GM19043 (cell line): Measurements from ENCODE around the gene TYRO3.

Experiments
- ATAC-seq: cut with Tn5 transposase; IDR thresholded peaks from one replicate; pipeline ENCODE4 v1.9.1; 2021; ENCODE audit warnings: low read depth; ENCODE audit not compliant: unreplicated experiment

The TYRO3 gene

GRCh38 chr15:41599061-41599460, 40.0 kb downstream of the TYRO3 start:
- ATAC-seq, result no peak

GRCh38 chr15:41603411-41603935, 44.5 kb downstream of the TYRO3 start:
- ATAC-seq, result no peak

- ATAC-seq, result no peak
These were observed 45.2 kb downstream of the TYRO3 start for GRCh38 chr15:41603941-41604911.

GRCh38 chr15:41605566-41605965, 46.6 kb downstream of the TYRO3 start:
- no peak for ATAC-seq

GRCh38 chr15:41606997-41607396, 48.0 kb downstream of the TYRO3 start:
- ATAC-seq, result no peak

GRCh38 chr15:41609123-41609522, 50.1 kb downstream of the TYRO3 start:
- ATAC-seq, result no peak

GRCh38 chr15:41610048-41610447, 51.0 kb downstream of the TYRO3 start:
- no peak for ATAC-seq

- no peak for ATAC-seq
These were observed 61.7 kb downstream of the TYRO3 start for GRCh38 chr15:41620536-41621199.

GRCh38 chr15:41621200-41622193, 62.5 kb downstream of the TYRO3 start:
- ATAC-seq, result no peak

- ATAC-seq, result no peak
These were observed 63.9 kb downstream of the TYRO3 start for GRCh38 chr15:41622901-41623300.

GRCh38 chr15:41627203-41627602, 68.2 kb downstream of the TYRO3 start:
- no peak for ATAC-seq

GRCh38 chr15:41629463-41629862, 70.5 kb downstream of the TYRO3 start:
- no peak for ATAC-seq

- ATAC-seq, result no peak
These were observed 70.9 kb downstream of the TYRO3 start for GRCh38 chr15:41629883-41630282.

- no peak for ATAC-seq
These were observed 71.7 kb downstream of the TYRO3 start for GRCh38 chr15:41630616-41631217.

GRCh38 chr15:41631880-41632470, 73.0 kb downstream of the TYRO3 start:
- ATAC-seq, result no peak
